ENCODE measurements around the gene TNS2. TPM values are rescaled to one million over a fixed set of nuclear protein-coding genes. Genes with fewer than 3 reads are reported as not detected.

The TNS2 gene
- total and polyA plus RNA-seq, 2 experiments from 2014 or later: 1.8 to 6.9 TPM

GRCh38 chr12:53005215-53005985, 44.5 kb upstream of the TNS2 start:
- no peak for TF ChIP-seq POLR2AphosphoS5 (IDR thresholded peaks at IDR 0.05; ENCODE audit: low read depth)
- TF ChIP-seq ZNF331 (CRISPR knock-in tag; IDR thresholded peaks at IDR 0.05; ENCODE audit: low read depth): no peak
- TF ChIP-seq CREB1 (CRISPR knock-in tag; IDR thresholded peaks at IDR 0.05; ENCODE audit: low read depth): 0 out of 2 replicates have a peak, but pooled peaks have one; percentile 6
- H3F3A ChIP-seq (replicated peaks; ENCODE audit: low read depth): 0 out of 2 replicates have a peak, but pooled peaks cover 4% of the 10 kb centered on the region
- H3K36me3 ChIP-seq (ENCODE audit: insufficient read depth): peaks cover 13% of the 10 kb centered on the region; the same call in 1 of the 2 replicates
- H3K27me3 Mint-ChIP-seq (ENCODE audit: insufficient read depth, low read depth, poor library complexity): peaks cover 19% of the 10 kb centered on the region
- ATAC-seq: peak; percentile 3; the same call in 2 of the 3 replicates
- peaks cover 41% of the 10 kb centered on the region for H3K79me2 ChIP-seq (replicated peaks; ENCODE audit: insufficient read depth)
- no peaks in the 10 kb centered on the region for H3K27me3 ChIP-seq (ENCODE audit: insufficient read depth)
- peaks cover 28% of the 10 kb centered on the region for H4K20me1 ChIP-seq (replicated peaks; ENCODE audit: insufficient read depth)
- H3K9me3 Mint-ChIP-seq: peaks cover 4% of the 10 kb centered on the region; the same call in 1 of the 3 replicates
- H3K4me3 Mint-ChIP-seq: peak overlapping the region; percentile 96
- H3K4me3 ChIP-seq: peak overlapping the region; percentile 98
- H3K9me2 ChIP-seq (ENCODE audit: insufficient read depth): no peaks in the 10 kb centered on the region
- peak; percentile 34 for DNase-seq (ENCODE audit: low spot score)
- peaks cover 37% of the 10 kb centered on the region for H3K4me1 ChIP-seq (ENCODE audit: insufficient read depth)
- peaks cover 35% of the 10 kb centered on the region for H3K4me1 Mint-ChIP-seq
- H3K4me2 ChIP-seq: peak overlapping the region; percentile 82
- H3K36me3 Mint-ChIP-seq (ENCODE audit: low read depth): peaks cover 40% of the 10 kb centered on the region
- peak overlapping the region; percentile 99 for H3K27ac Mint-ChIP-seq
- H2AFZ ChIP-seq: no peak overlapping the region
- H3K27ac ChIP-seq (ENCODE audit: low read depth): peak overlapping the region; percentile 99

GRCh38 chr12:53005986-53006809, 43.7 kb upstream of the TNS2 start, which contains the start of gene EIF4B:
Gene EIF4B (plus strand): TSS chr12:53006456. CDS start chr12:53006484, 28 bp downstream.
- H3K4me1 Mint-ChIP-seq: peaks cover 39% of the 10 kb centered on the region
- peak; percentile 100 for DNase-seq (ENCODE audit: low spot score)
- H3K79me2 ChIP-seq (replicated peaks; ENCODE audit: insufficient read depth): peaks cover 49% of the 10 kb centered on the region
- TF ChIP-seq JUNB (IDR thresholded peaks at IDR 0.05; ENCODE audit: unreplicated experiment) (no peak), ETS1 (IDR thresholded peaks at IDR 0.05) (peak; percentile 54), REST (IDR thresholded peaks at IDR 0.05; ENCODE audit: unreplicated experiment) (no peak), NANOG (IDR thresholded peaks at IDR 0.05; ENCODE audit: borderline replicate concordance) (no peak), ZNF462 (CRISPR knock-in tag; IDR thresholded peaks at IDR 0.05) (no peak)

More at GRCh38 chr12:53005986-53006809, 43.7 kb upstream of the TNS2 start, which contains the start of gene EIF4B:
- peak within 1 kb of the TSS; percentile 93 for H3K4me2 ChIP-seq
- peaks cover 17% of the 10 kb centered on the region; the same call in 1 of the 2 replicates for H3K36me3 ChIP-seq (ENCODE audit: insufficient read depth)
- H3K4me1 ChIP-seq (ENCODE audit: insufficient read depth): peaks cover 39% of the 10 kb centered on the region
- peak within 1 kb of the TSS; percentile 100 for H3K27ac ChIP-seq (ENCODE audit: low read depth)
- peaks cover 4% of the 10 kb centered on the region; the same call in 1 of the 3 replicates for H3K9me3 Mint-ChIP-seq
- H3K36me3 Mint-ChIP-seq (ENCODE audit: low read depth): peaks cover 48% of the 10 kb centered on the region
- ATAC-seq: peak; percentile 91
- peak within 1 kb of the TSS; percentile 100 for H3K27ac Mint-ChIP-seq
- H3K4me3 Mint-ChIP-seq: peak within 1 kb of the TSS; percentile 96
- no peaks in the 10 kb centered on the region for H3K9me2 ChIP-seq (ENCODE audit: insufficient read depth)
- no peak within 1 kb of the TSS for H2AFZ ChIP-seq
- H3F3A ChIP-seq (replicated peaks; ENCODE audit: low read depth): 0 out of 2 replicates have a peak, but pooled peaks cover 4% of the 10 kb centered on the region
- H4K20me1 ChIP-seq (replicated peaks; ENCODE audit: insufficient read depth): peaks cover 36% of the 10 kb centered on the region
- H3K27me3 ChIP-seq (ENCODE audit: insufficient read depth): no peaks in the 10 kb centered on the region
- H3K27me3 Mint-ChIP-seq (ENCODE audit: insufficient read depth, low read depth, poor library complexity): peaks cover 19% of the 10 kb centered on the region
- H3K4me3 ChIP-seq: peak within 1 kb of the TSS; percentile 98

All from GM23338 (cell line).